HT1080 (cell line): ENCODE measurements around the gene ATP6V1B1. TPM values are rescaled to one million over a fixed set of nuclear protein-coding genes. Genes with fewer than 3 reads are reported as not detected.

ENCODE experiments used
- DNase-seq: peaks from one replicate; pipeline ENCODE4 v3.0.0-alpha.2; 2015; ENCODE audit warnings: low read depth
- total RNA-seq: library from RNA; depleted of rRNA; stranded (reverse); fragments of >200 nt; shearing (Covaris generic); gene quantifications from 2 replicates; pipeline ENCODE4 v1.2.3, GENCODE V29; 2014

Gene ATP6V1B1
- total RNA-seq, 1 experiment from 2014 or later, result not detected

GRCh38 chr2:70926042-70926441 lies 9.7 kb upstream of the ATP6V1B1 start:
- no peak for DNase-seq

- no peak for DNase-seq
Measured at GRCh38 chr2:70927138-70927537, 8.6 kb upstream of the ATP6V1B1 start.

- no peak for DNase-seq
Measured at GRCh38 chr2:70927641-70928040, 8.1 kb upstream of the ATP6V1B1 start.

DNA sequence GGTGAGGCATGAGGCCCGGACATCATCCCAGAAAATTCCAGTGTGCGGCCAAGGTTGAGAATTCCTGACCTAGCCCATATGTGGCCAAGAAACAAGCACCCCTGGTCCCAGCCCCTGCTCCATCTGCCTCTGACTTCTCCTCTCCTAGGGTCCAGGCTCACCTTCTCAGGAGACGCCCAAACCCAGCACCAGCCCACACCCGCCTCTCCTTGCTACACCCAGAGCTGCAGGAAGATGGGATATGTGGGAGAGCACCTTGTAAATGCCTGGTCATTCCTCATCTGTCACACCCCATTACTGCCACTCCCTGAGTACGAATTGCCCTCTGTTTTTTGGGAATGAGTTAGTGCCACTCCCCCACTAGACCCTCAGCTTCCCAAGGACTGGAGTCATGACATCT lies 7.3 kb upstream of the ATP6V1B1 start:
- DNase-seq, result no peak

GRCh38 chr2:70930371-70931329 lies 5.0 kb upstream of the ATP6V1B1 start:
- no peak for DNase-seq

DNA sequence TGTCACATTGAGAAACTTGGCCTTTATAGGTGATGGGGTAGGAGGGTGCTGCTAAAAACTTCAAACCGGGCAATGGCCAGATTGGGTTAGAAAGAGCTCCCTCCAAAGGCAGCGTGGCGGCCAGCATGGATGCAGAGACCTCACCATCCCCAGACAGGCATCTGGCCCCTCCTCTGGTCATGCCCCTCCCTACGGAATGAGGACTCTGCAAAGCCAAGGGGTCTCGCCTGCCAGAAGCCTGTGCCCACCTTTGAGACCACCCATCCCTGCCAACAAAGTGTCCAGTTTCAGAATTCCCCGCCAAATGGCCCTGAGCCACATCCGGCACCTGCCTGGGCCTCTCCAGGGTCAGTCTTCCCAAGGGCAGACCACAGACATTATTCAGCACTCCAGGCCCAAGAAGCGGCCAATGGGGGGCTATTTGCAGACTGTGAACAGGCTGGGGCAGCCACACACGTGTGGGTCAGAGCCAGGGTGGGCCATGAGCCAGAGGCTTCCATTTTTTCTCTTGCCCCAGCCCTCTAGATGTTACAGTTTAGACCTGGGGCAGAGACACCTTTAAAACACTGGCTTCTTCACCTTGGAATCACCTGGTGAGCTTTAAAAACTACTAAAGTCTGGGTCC lies 4.2 kb upstream of the ATP6V1B1 start:
- DNase-seq, result no peak

DNA sequence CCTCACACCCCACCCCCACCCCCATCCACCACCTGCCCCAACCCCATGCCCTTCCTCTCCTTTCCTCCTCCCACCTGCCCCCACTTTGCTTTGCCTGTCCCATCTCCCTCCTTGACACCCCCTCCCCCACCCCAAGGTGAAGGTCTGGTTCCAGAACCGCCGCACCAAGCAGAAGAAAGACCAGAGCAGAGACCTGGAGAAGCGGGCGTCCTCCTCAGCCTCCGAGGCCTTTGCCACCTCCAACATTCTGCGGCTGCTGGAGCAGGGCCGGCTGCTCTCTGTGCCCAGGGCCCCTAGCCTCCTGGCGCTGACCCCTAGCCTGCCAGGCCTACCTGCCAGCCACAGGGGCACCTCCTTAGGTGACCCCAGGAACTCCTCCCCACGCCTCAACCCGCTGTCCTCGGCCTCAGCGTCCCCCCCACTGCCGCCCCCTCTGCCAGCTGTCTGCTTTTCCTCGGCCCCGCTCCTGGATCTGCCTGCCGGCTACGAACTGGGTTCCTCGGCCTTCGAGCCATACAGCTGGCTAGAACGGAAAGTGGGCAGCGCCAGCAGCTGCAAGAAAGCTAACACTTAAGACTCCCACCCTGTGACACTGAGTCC lies 3.0 kb upstream of the ATP6V1B1 start:
- DNase-seq, result no peak

DNA sequence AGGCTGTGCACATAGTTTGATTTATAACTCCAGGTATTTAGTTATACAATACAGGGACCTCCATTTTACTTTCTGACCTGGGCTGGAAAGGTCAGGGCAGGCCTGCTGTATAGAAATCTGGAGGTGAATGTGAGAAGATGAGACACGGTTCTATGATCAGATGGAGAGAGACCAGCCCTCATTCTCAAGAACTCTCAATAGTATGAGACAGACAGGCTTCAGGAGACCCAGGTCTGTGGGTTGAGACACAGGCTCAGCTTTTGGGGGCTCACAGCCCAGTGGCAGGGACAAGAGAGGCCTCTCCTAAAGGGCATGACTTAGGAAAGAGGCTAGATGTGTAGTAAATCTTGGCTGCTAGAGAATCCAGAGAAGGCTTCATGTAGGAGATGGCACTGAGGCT lies 719 bp upstream of the ATP6V1B1 start:
- no peak for DNase-seq

- no peak for DNase-seq
Measured at GRCh38 chr2:70936165-70936978, 672 bp downstream of the ATP6V1B1 start.

DNA sequence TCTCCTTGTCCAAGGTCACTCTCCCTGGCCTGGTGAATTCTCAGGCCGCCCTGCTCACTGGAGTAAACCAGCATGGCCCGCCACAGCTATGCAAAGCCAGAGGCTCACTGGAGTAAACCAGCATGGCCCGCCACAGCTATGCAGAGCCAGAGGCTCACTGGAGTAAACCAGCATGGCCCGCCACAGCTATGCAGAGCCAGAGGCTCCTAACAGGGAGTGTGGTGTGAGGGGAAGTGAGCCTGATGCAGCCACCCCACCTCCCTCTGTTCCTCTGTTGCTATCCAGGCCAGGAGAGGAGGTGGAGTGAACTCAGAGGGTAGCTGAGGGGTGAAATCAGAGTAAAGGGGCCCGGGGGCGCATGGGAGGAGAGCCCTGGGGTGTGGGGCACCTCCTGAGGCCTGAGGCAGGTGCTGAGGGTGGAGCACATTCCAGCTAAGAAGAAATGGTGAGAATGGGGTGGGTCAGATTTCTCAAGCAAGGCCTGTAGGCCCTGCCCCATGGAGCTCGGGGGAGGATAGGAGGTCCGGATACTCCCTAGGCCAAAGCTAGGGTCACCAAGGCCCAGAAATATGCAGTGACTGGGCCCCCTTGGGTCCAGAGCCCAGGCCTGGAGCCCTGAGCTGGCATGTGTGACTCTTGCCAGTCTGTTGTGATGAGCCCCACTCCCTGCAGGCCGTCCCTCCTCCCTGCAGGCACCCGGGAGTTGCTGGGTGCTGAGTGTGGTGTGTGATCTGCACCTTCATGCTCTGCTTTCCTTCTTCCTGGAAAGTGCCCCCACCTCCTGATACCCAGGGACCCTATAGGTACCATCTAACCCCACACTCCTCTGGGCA lies 1.5 kb downstream of the ATP6V1B1 start:
- no peak for DNase-seq

- DNase-seq, result no peak
Measured at GRCh38 chr2:70937866-70938585, 2.3 kb downstream of the ATP6V1B1 start.

DNA sequence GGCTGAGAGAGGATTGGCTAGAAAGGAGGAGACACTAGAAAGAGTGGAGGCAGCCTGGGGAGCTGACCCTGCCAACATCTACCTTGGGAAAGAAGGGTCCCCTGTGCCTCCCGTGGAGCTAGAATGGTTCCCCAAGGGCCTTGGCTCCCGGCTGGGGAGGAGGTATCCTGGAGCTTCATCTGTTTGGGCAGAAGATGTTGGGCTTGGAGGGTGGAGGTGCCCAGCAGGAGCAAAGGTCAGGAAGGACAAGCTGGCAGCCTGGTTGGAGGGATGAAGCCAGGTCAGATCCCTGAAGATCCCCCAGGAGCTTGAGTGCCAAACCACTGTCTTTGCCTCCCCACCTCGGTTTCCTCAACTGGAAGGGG lies 2.9 kb downstream of the ATP6V1B1 start:
- DNase-seq, result no peak

GRCh38 chr2:70939001-70939838 lies 3.5 kb downstream of the ATP6V1B1 start:
- DNase-seq, result no peak

GRCh38 chr2:70939839-70940580 lies 4.3 kb downstream of the ATP6V1B1 start:
- DNase-seq, result no peak

- DNase-seq, result no peak
Measured at GRCh38 chr2:70941186-70941585, 5.5 kb downstream of the ATP6V1B1 start.

GRCh38 chr2:70941701-70942100 lies 6.0 kb downstream of the ATP6V1B1 start:
- no peak for DNase-seq

GRCh38 chr2:70942396-70943204 lies 6.9 kb downstream of the ATP6V1B1 start:
- DNase-seq, result no peak
